ENCODE data around the gene AUTS2. TPM values are rescaled to one million over a fixed set of nuclear protein-coding genes. Genes with fewer than 3 reads are reported as not detected.

AUTS2 gene
- total and polyA plus RNA-seq, 9 of the 15 experiments (the other 6 are each of a cell fraction or from before 2014, with no cell fraction given), result 0.58 TPM; not detected in 8

GRCh38 chr7:70352088-70352487 is 753.8 kb downstream of the AUTS2 start:
- no peak for FAIRE-seq
- Histone ChIP-seq H3K9me3 (replicated peaks; ENCODE audit: control insufficient read depth, insufficient read depth, low read depth, low read length) (no peaks in the 10 kb centered on the region), H3K27ac (ENCODE audit: extremely low read depth, low read depth, low read length) (no peak overlapping the region), H3K4me2 (ENCODE audit: insufficient read depth, low read length) (no peak overlapping the region), H3K4me3 (no peak overlapping the region), H4K20me1 (replicated peaks; ENCODE audit: control insufficient read depth, insufficient read depth, low read length) (no peaks in the 10 kb centered on the region), H3K36me3 (ENCODE audit: control insufficient read depth, insufficient read depth, low read length) (no peaks in the 10 kb centered on the region), H2AFZ (ENCODE audit: low read depth, low read length) (no peak overlapping the region), H3K9ac (ENCODE audit: insufficient read depth in 1 of 2, low read depth in 2 of 2, low read length in 2 of 2) (no peak overlapping the region), H3K27me3 (ENCODE audit: control insufficient read depth in 2 of 2, insufficient read depth in 2 of 2, low read length in 2 of 2) (0 out of 5 replicates have a peak, but pooled peaks cover 0 to 4% of the 10 kb centered on the region in 2 experiments), H3K9me1 (ENCODE audit: control insufficient read depth, insufficient read depth, low read length) (no peaks in the 10 kb centered on the region), H3K4me1 (replicated peaks in 1 of 2; ENCODE audit: control insufficient read depth in 2 of 2, insufficient read depth in 2 of 2, low read length in 2 of 2) (no peaks in the 10 kb centered on the region), H3K79me2 (ENCODE audit: control insufficient read depth, insufficient read depth, low read length) (no peaks in the 10 kb centered on the region)
- TF ChIP-seq ZNF212 (CRISPR knock-in tag; IDR thresholded peaks at IDR 0.05) (no peak), FOS (IDR thresholded peaks at IDR 0.05; ENCODE audit: extremely low read depth, insufficient read length) (no peak), PHB2 (IDR thresholded peaks at IDR 0.05; ENCODE audit: low read depth) (no peak), NELFE (IDR thresholded peaks at IDR 0.05; ENCODE audit: insufficient read depth, insufficient read length) (no peak), CREB5 (CRISPR knock-in tag; IDR thresholded peaks at IDR 0.05) (no peak), RBM15 (IDR thresholded peaks at IDR 0.05; ENCODE audit: insufficient read depth, low read length) (no peak)
- 0% methylated on average over 4 of the region's 4 CpGs for WGBS (ENCODE audit: insufficient coverage, low coverage, missing lambda C conversion rate)
- CTCF ChIA-PET (ENCODE audit: low intra/inter-chr PET ratio), result no interaction called here
- no TSS peak for BruUV-seq (replicated peaks)
- intact Hi-C loops (cut with micrococcal nuclease) (no loop called here), in situ Hi-C loops (cut with MboI) (no loop called here)
- DNase-seq (ENCODE audit: extremely low read depth in 1 of 4, low spot score in 3 of 4), result no peak
- ATAC-seq, result no peak
- POLR2A ChIA-PET, result no interaction called here
